GM19328 (cell line): ENCODE measurements around the gene BCO2.
"Not testable (repeated sequence)": the region's sequence is repeated elsewhere in the genome, so short reads cannot be mapped to it uniquely, and the experiment has no call there.

Experiments used
- ATAC-seq: cut with Tn5 transposase; IDR thresholded peaks from one replicate; pipeline ENCODE4 v1.9.1; 2021; ENCODE audit warnings: mild to moderate bottlenecking, moderate library complexity; ENCODE audit not compliant: unreplicated experiment

Gene BCO2

GRCh38 chr11:112165049-112165448 is 10.3 kb upstream of the BCO2 start:
- no peak for ATAC-seq

- no peak for ATAC-seq
These were observed 8.8 kb upstream of the BCO2 start for GRCh38 chr11:112166562-112166961.

GRCh38 chr11:112167145-112167544 is 8.2 kb upstream of the BCO2 start, which contains the start of gene TEX12:
TSS of gene TEX12 (plus strand) at chr11:112167372. CDS start at chr11:112169269, 1,897 bp downstream.
- no peak for ATAC-seq

- ATAC-seq, result no peak
These were observed 2.8 kb upstream of the BCO2 start for GRCh38 chr11:112172362-112172994.

- no peak for ATAC-seq
These were observed 2.2 kb upstream of the BCO2 start for GRCh38 chr11:112173152-112173551.

GRCh38 chr11:112175599-112175952 is 264 bp downstream of the BCO2 start:
- ATAC-seq, result no peak

- ATAC-seq, result no peak
These were observed 765 bp downstream of the BCO2 start for GRCh38 chr11:112176077-112176476.

- ATAC-seq, result no peak
These were observed 2.3 kb downstream of the BCO2 start for GRCh38 chr11:112177589-112177988.

GRCh38 chr11:112178428-112178827 is 3.1 kb downstream of the BCO2 start:
- ATAC-seq, result no peak

- no peak for ATAC-seq
These were observed 3.6 kb downstream of the BCO2 start for GRCh38 chr11:112178936-112179335.

- ATAC-seq, result no peak
These were observed 4.3 kb downstream of the BCO2 start for GRCh38 chr11:112179601-112180000.

- ATAC-seq, result no peak
These were observed 7.6 kb downstream of the BCO2 start for GRCh38 chr11:112182867-112183266.

- ATAC-seq, result no peak
These were observed 10.6 kb downstream of the BCO2 start for GRCh38 chr11:112185883-112186282.

- ATAC-seq, result no peak
These were observed 11.0 kb downstream of the BCO2 start for GRCh38 chr11:112186304-112186703.

- ATAC-seq, result not testable (repeated sequence)
These were observed 19.8 kb downstream of the BCO2 start for GRCh38 chr11:112195113-112195512.

GRCh38 chr11:112195951-112196351 is 20.6 kb downstream of the BCO2 start:
- no peak for ATAC-seq

- ATAC-seq, result no peak
These were observed 21.3 kb downstream of the BCO2 start for GRCh38 chr11:112196519-112197087.

GRCh38 chr11:112199101-112199500 is 23.8 kb downstream of the BCO2 start:
- ATAC-seq, result not testable (repeated sequence)

- ATAC-seq, result no peak
These were observed 24.9 kb downstream of the BCO2 start for GRCh38 chr11:112200252-112200651.

GRCh38 chr11:112206071-112206470 is 30.8 kb downstream of the BCO2 start:
- ATAC-seq, result no peak

GRCh38 chr11:112210890-112211289 is 35.6 kb downstream of the BCO2 start:
- ATAC-seq, result no peak

GRCh38 chr11:112211536-112211935 is 36.2 kb downstream of the BCO2 start:
- ATAC-seq, result no peak

GRCh38 chr11:112212290-112212689 is 37.0 kb downstream of the BCO2 start:
- ATAC-seq, result no peak
